GM12891 (cell line): Measurements from ENCODE around the gene PPP4C.

ENCODE experiments used
- PAX5 ChIP-seq: IDR thresholded peaks from 2 replicates; pipeline ENCODE4 v1.6.1; 2011; ENCODE audit warnings: low read length, moderate library complexity, mild to moderate bottlenecking; ENCODE audit not compliant: insufficient read depth, severe bottlenecking
- POLR2A ChIP-seq: IDR thresholded peaks from 2 replicates; pipeline ENCODE4 v1.6.1; 2011; ENCODE audit warnings: low read depth, low read length, control low read depth
- POLR2AphosphoS5 ChIP-seq: IDR thresholded peaks from 2 replicates; pipeline ENCODE4 v1.6.1; 2011; ENCODE audit warnings: low read depth, low read length, control low read depth
- POU2F2 ChIP-seq: IDR thresholded peaks from 2 replicates; pipeline ENCODE4 v1.6.1; 2011; ENCODE audit warnings: low read depth, mild to moderate bottlenecking, control low read depth, low read length, moderate library complexity
- SPI1 ChIP-seq: IDR thresholded peaks from 2 replicates; pipeline ENCODE4 v1.6.1; 2011; ENCODE audit warnings: low read depth, low read length, control low read depth
- TAF1 ChIP-seq: IDR thresholded peaks from 2 replicates; pipeline ENCODE4 v1.6.1; 2011; ENCODE audit warnings: low read depth, low read length, control low read depth

DNA sequence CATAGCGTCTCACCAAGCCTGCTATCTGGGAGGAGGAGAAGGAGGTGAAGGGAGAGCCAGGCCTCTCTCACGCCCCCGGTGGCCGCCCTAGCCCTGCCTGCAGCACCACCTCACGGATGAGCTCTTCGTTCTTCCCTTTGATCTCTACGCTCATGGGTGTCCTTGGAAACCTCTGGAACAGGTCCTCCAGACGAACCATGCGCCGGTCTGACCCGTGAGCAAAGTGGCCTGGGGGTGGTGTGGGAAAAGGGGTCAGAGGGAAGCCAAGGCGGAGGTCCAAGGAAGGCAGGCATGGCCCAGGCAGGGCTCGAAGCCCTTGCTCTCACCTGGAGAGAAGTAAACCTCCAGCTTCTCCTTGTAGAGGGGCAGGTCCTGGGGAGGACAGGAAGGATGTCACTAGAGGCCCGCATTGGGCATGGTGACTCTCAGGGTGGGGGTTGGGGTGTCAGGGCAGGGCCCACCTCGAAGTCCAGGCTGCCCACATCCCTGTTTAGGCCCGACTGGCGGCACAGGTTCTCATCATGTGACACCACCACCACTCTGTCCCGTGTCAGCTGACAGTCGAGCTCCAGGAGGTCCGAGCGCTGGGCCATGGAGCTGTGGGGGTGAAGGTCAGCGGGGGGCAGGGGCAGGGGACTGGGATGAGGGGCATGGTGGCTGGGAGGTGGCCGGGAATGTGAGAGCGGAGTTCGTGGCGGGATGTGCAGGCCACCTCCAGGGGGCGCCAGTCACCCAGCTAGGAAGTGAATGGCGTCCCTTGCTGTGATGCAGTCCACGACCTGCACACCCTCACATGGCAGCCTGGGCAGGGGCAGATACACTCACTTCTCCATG lies 36.6 kb downstream of the PPP4C start:
- TF ChIP-seq TAF1 (no peak), POLR2AphosphoS5 (no peak), POLR2A (no peak), SPI1 (no peak), POU2F2 (no peak), PAX5 (no peak)
